HCT116 (cell line): ENCODE results near the gene DDHD1. TPM values are rescaled to one million over a fixed set of nuclear protein-coding genes. Genes with fewer than 3 reads are reported as not detected.

ENCODE experiments used
- ATAC-seq: fragments of 200-7000 bp; cut with Tn5 transposase; 2 replicates; pipeline ENCODE4 v1.9.1; 2020; ENCODE audit warnings: mild to moderate bottlenecking, moderate library complexity
- BruUV-seq: library from RNA; stranded (reverse); fragments of 400-500 nt; replicated peaks from 2 replicates; lab custom pipeline; 2021; lab: Mats Ljungman, UMichigan
- CTCF ChIA-PET: fragments of 300-600 bp; sonication (Branson Sonifier 250); formaldehyde crosslinking; loops from one replicate; lab custom pipeline; 2021; ENCODE audit warnings: antibody characterized with exemption; lab: Charles Lee
- POLR2A ChIA-PET: fragments of 300-600, 350-600 bp; sonication (Branson Sonifier 250); formaldehyde crosslinking; loops from one replicate; lab custom pipeline; 2021; ENCODE audit warnings: antibody characterized with exemption; lab: Charles Lee
- RAD21 ChIA-PET, 2 experiments: fragments of 300-600 bp; sonication (Branson Sonifier 250); formaldehyde crosslinking; loops; one replicate each; lab custom pipeline; 2023; ENCODE audit warnings: low total read pairs in 2 of 2; ENCODE audit not compliant: uncharacterized antibody in 2 of 2, unreplicated experiment in 2 of 2, low non-redundant PET in 1 of 2; lab: Charles Lee
- DNase-seq: peaks from one replicate; pipeline ENCODE4 v3.0.0-alpha.2; 2010; ENCODE audit warnings: low read depth, low spot score
- H2AFZ ChIP-seq: fragments of 200-600 bp; shearing (Covaris generic), sonication (generic); 2 replicates; pipeline ENCODE4 v1.6.1; 2017; ENCODE audit warnings: low read depth, mixed run types, mixed read lengths, antibody characterized with exemption, low read length; ENCODE audit not compliant: poor library complexity, severe bottlenecking
- H3K27ac ChIP-seq: 2 replicates; pipeline ENCODE4 v1.5.1; 2012; ENCODE audit warnings: low read depth, low read length
- H3K27me3 ChIP-seq: fragments of 200-600 bp; sonication (generic); 2 replicates; pipeline ENCODE4 v1.6.1; 2016; ENCODE audit warnings: mixed run types, low read length, mixed read lengths; ENCODE audit not compliant: insufficient read depth
- H3K36me3 ChIP-seq, 2 experiments: fragments of 200-500 bp in 1 of 2; fragments of 200-600 bp in 1 of 2; sonication (Bioruptor generic) in 1 of 2; sonication (generic) in 1 of 2; 2 replicates each; pipeline versions ENCODE4 v1.5.1 to v1.6.1; 2014 to 2016; ENCODE audit warnings: low read length in 2 of 2, inconsistent platforms in 1 of 2, mixed read lengths in 1 of 2, mixed run types in 1 of 2; ENCODE audit not compliant: insufficient read depth in 2 of 2, control insufficient read depth in 1 of 2
- H3K4me1 ChIP-seq, 2 experiments: fragments of 200-600 bp in 1 of 2; sonication (generic) in 1 of 2; 2 replicates each; pipeline versions ENCODE4 v1.5.1 to v1.6.1; 2012 to 2017; ENCODE audit warnings: low read length in 2 of 2, inconsistent platforms in 1 of 2, mild to moderate bottlenecking in 1 of 2, mixed read lengths in 1 of 2, mixed run types in 1 of 2, moderate library complexity in 1 of 2; ENCODE audit not compliant: insufficient read depth in 2 of 2, control insufficient read depth in 1 of 2
- H3K4me2 ChIP-seq: fragments of 200-600 bp; sonication (generic); 2 replicates; pipeline ENCODE4 v1.6.1; 2017; ENCODE audit warnings: mixed run types, low read length, mixed read lengths
- H3K4me3 ChIP-seq, 2 experiments: fragments of 200-600 bp in 1 of 2; sonication (generic) in 1 of 2; replicated peaks in 1 of 2; 2 replicates each; pipeline ENCODE4 v1.5.1; 2011 to 2016; ENCODE audit warnings: low read length in 2 of 2, control low read depth in 1 of 2, low read depth in 1 of 2, mild to moderate bottlenecking in 1 of 2, mixed read lengths in 1 of 2, mixed run types in 1 of 2
- H3K79me2 ChIP-seq: fragments of 200-600 bp; sonication (generic); 2 replicates; pipeline ENCODE4 v1.6.1; 2017; ENCODE audit warnings: mild to moderate bottlenecking, mixed run types, low read length, moderate library complexity, mixed read lengths; ENCODE audit not compliant: insufficient read depth
- H3K9ac ChIP-seq: fragments of 200-600 bp; sonication (generic); 2 replicates; pipeline ENCODE4 v1.6.1; 2016; ENCODE audit warnings: low read length, mixed read lengths
- H3K9me2 ChIP-seq: fragments of 200-600 bp; sonication (generic), shearing (Covaris generic); 2 replicates; pipeline ENCODE4 v1.6.1; 2017; ENCODE audit warnings: mixed run types, mild to moderate bottlenecking, moderate library complexity; ENCODE audit not compliant: insufficient read depth
- H3K9me3 ChIP-seq, 2 experiments: fragments of 200-500 bp in 1 of 2; fragments of 200-600 bp in 1 of 2; sonication (Bioruptor generic) in 1 of 2; sonication (generic) in 1 of 2; 2 replicates each; pipeline ENCODE4 v1.6.1; 2014 to 2017; ENCODE audit warnings: low read length in 2 of 2, mixed read lengths in 2 of 2, inconsistent platforms in 1 of 2, low read depth in 1 of 2, mild to moderate bottlenecking in 1 of 2, mixed run types in 1 of 2, moderate library complexity in 1 of 2; ENCODE audit not compliant: control insufficient read depth in 1 of 2, insufficient read depth in 1 of 2
- H4K20me1 ChIP-seq: fragments of 200-600 bp; sonication (generic), shearing (Covaris generic); 2 replicates; pipeline ENCODE4 v1.6.1; 2017; ENCODE audit warnings: mixed run types, mild to moderate bottlenecking, moderate library complexity; ENCODE audit not compliant: insufficient read depth
- CBX3 ChIP-seq: IDR thresholded peaks from 2 replicates; pipeline ENCODE4 v1.6.1; 2012; ENCODE audit warnings: low read depth
- CEBPB ChIP-seq: IDR thresholded peaks from 2 replicates; pipeline ENCODE4 v1.6.1; 2012; ENCODE audit warnings: low read depth
- CTCF ChIP-seq, 3 experiments: fragments of 200-600 bp in 1 of 3; sonication (generic) in 1 of 3; IDR thresholded peaks in 2 of 3; conservative IDR thresholded peaks in 1 of 3; 2 replicates each; pipeline ENCODE4 v1.5.1; 2012 to 2017; ENCODE audit warnings: low read depth in 2 of 3, low read length in 2 of 3, antibody characterized with exemption in 1 of 3, borderline replicate concordance in 1 of 3, control low read depth in 1 of 3, mild to moderate bottlenecking in 1 of 3, mixed read lengths in 1 of 3, mixed run types in 1 of 3, moderate library complexity in 1 of 3; ENCODE audit not compliant: insufficient read depth in 1 of 3
- EGR1 ChIP-seq: IDR thresholded peaks from 2 replicates; pipeline ENCODE4 v1.6.1; 2012; ENCODE audit warnings: low read depth
- ELF1 ChIP-seq: IDR thresholded peaks from 2 replicates; pipeline ENCODE4 v1.6.1; 2012; ENCODE audit warnings: low read depth, borderline replicate concordance
- FOSL1 ChIP-seq: IDR thresholded peaks from 2 replicates; pipeline ENCODE4 v1.6.1; 2012; ENCODE audit warnings: low read depth
- JUND ChIP-seq: IDR thresholded peaks from 2 replicates; pipeline ENCODE4 v1.6.1; 2012
- POLR2A ChIP-seq: IDR thresholded peaks from 2 replicates; pipeline ENCODE4 v1.7.0; 2011; ENCODE audit warnings: borderline replicate concordance; ENCODE audit not compliant: insufficient read depth, insufficient read length; ENCODE audit errors: extremely low read depth
- POLR2AphosphoS5 ChIP-seq: IDR thresholded peaks from 2 replicates; pipeline ENCODE4 v1.6.1; 2011; ENCODE audit warnings: mild to moderate bottlenecking, low read depth, low read length, moderate library complexity
- RAD21 ChIP-seq: IDR thresholded peaks from 2 replicates; pipeline ENCODE4 v1.6.1; 2012; ENCODE audit warnings: low read depth, mild to moderate bottlenecking
- SP1 ChIP-seq: IDR thresholded peaks from 2 replicates; pipeline ENCODE4 v1.6.1; 2012; ENCODE audit warnings: low read depth
- SRF ChIP-seq: IDR thresholded peaks from 2 replicates; pipeline ENCODE4 v1.6.1; 2012; ENCODE audit warnings: low read depth
- YY1 ChIP-seq: IDR thresholded peaks from 2 replicates; pipeline ENCODE4 v1.6.1; 2011; ENCODE audit warnings: low read length, low read depth, moderate library complexity, mild to moderate bottlenecking; ENCODE audit not compliant: insufficient replicate concordance; ENCODE audit errors: extremely low read depth
- intact Hi-C: fragments of 100-400 bp; cut with micrococcal nuclease; formaldehyde crosslinking; loops from 2 replicates; pipeline ENCODE4 v1.10.0; 2022
- total RNA-seq: library from RNA; stranded (reverse); gene quantifications from one replicate; pipeline ENCODE4 v1.2.1, GENCODE V29; 2021; ENCODE audit not compliant: unreplicated experiment
- TF ChIP-seq, protein P1 (sequence below): IDR thresholded peaks from 2 replicates; pipeline ENCODE4 v1.6.1; 2011; ENCODE audit warnings: mild to moderate bottlenecking, low read length, moderate library complexity; ENCODE audit not compliant: insufficient replicate concordance; ENCODE audit errors: extremely low read depth
- TF ChIP-seq, protein P2 (sequence below): IDR thresholded peaks from 2 replicates; pipeline ENCODE4 v1.6.1; 2012; ENCODE audit warnings: low read depth

DDHD1 gene
- total RNA-seq, 1 experiment from 2014 or later: 26.9 TPM

GRCh38 chr14:53032161-53032803 is 120.8 kb downstream of the DDHD1 start (continued):
- TF ChIP-seq, protein P1, sequence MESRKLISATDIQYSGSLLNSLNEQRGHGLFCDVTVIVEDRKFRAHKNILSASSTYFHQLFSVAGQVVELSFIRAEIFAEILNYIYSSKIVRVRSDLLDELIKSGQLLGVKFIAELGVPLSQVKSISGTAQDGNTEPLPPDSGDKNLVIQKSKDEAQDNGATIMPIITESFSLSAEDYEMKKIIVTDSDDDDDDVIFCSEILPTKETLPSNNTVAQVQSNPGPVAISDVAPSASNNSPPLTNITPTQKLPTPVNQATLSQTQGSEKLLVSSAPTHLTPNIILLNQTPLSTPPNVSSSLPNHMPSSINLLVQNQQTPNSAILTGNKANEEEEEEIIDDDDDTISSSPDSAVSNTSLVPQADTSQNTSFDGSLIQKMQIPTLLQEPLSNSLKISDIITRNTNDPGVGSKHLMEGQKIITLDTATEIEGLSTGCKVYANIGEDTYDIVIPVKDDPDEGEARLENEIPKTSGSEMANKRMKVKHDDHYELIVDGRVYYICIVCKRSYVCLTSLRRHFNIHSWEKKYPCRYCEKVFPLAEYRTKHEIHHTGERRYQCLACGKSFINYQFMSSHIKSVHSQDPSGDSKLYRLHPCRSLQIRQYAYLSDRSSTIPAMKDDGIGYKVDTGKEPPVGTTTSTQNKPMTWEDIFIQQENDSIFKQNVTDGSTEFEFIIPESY: no peak
- TF ChIP-seq CEBPB (peak; percentile 39; the same call in 1 of the 2 replicates), FOSL1 (no peak), CBX3 (0 out of 2 replicates have a peak, but pooled peaks have one; percentile 18), ELF1 (no peak)
- TF ChIP-seq, protein P2, sequence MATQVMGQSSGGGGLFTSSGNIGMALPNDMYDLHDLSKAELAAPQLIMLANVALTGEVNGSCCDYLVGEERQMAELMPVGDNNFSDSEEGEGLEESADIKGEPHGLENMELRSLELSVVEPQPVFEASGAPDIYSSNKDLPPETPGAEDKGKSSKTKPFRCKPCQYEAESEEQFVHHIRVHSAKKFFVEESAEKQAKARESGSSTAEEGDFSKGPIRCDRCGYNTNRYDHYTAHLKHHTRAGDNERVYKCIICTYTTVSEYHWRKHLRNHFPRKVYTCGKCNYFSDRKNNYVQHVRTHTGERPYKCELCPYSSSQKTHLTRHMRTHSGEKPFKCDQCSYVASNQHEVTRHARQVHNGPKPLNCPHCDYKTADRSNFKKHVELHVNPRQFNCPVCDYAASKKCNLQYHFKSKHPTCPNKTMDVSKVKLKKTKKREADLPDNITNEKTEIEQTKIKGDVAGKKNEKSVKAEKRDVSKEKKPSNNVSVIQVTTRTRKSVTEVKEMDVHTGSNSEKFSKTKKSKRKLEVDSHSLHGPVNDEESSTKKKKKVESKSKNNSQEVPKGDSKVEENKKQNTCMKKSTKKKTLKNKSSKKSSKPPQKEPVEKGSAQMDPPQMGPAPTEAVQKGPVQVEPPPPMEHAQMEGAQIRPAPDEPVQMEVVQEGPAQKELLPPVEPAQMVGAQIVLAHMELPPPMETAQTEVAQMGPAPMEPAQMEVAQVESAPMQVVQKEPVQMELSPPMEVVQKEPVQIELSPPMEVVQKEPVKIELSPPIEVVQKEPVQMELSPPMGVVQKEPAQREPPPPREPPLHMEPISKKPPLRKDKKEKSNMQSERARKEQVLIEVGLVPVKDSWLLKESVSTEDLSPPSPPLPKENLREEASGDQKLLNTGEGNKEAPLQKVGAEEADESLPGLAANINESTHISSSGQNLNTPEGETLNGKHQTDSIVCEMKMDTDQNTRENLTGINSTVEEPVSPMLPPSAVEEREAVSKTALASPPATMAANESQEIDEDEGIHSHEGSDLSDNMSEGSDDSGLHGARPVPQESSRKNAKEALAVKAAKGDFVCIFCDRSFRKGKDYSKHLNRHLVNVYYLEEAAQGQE: no peak

- Histone ChIP-seq H3K36me3 (no peaks in the 10 kb centered on the region), H3K79me2 (no peaks in the 10 kb centered on the region), H2AFZ (no peak overlapping the region), H3K4me3 (no peak overlapping the region), H4K20me1 (no peaks in the 10 kb centered on the region), H3K9ac (no peak overlapping the region)
- RAD21 ChIA-PET: no interaction called here
- TF ChIP-seq SP1: no peak
- no peak for TF ChIP-seq SRF
- TF ChIP-seq CBX3: no peak
- no peak for TF ChIP-seq CEBPB
- no peak for TF ChIP-seq POLR2AphosphoS5
- no peak for TF ChIP-seq POLR2A
- no peak for TF ChIP-seq JUND
- no peak for TF ChIP-seq YY1
- no peak for TF ChIP-seq EGR1
- TF ChIP-seq FOSL1: no peak
- no peak for TF ChIP-seq RAD21
- TF ChIP-seq CTCF (IDR thresholded peaks at IDR 0.05 in 2 of 3, conservative IDR thresholded peaks at IDR 0.05 in 1 of 3; ENCODE audit: borderline replicate concordance in 1 of 3, insufficient read depth in 1 of 3, low read depth in 2 of 3, low read length in 2 of 3): no peak
- TF ChIP-seq, all 23 proteins: peak for 0
- POLR2A ChIA-PET: no interaction called here
- no peaks in the 10 kb centered on the region for H3K9me2 ChIP-seq
- peaks cover 8 to 9% of the 10 kb centered on the region in 2 experiments for H3K4me1 ChIP-seq
- intact Hi-C loops: no loop called here
- CTCF ChIA-PET: no interaction called here
- H3K27ac ChIP-seq: no peak overlapping the region
- no peaks in the 10 kb centered on the region for H3K9me3 ChIP-seq
- no peaks in the 10 kb centered on the region for H3K27me3 ChIP-seq
- ATAC-seq: no peak
- DNase-seq: no peak
- no TSS peak for BruUV-seq
- no peak overlapping the region for H3K4me2 ChIP-seq
Observed at GRCh38 chr14:53027562-53027961, 125.6 kb downstream of the DDHD1 start.
